Endothelial cell (in vitro differentiated cells): ENCODE data around the gene SLC6A18. TPM values are rescaled to one million over a fixed set of nuclear protein-coding genes. Genes with fewer than 3 reads are reported as not detected.

Source experiments
- DNase-seq: peaks from one replicate; pipeline ENCODE4 v3.0.0; 2021; ENCODE audit warnings: low spot score
- H3K27ac Mint-ChIP-seq: one replicate; pipeline ENCODE4 v1.8.0; 2021; ENCODE audit warnings: mixed read lengths, inconsistent platforms; ENCODE audit not compliant: unreplicated experiment
- H3K27me3 Mint-ChIP-seq: one replicate; pipeline ENCODE4 v1.8.0; 2021; ENCODE audit warnings: mild to moderate bottlenecking, moderate library complexity, mixed read lengths, inconsistent platforms; ENCODE audit not compliant: unreplicated experiment
- H3K36me3 Mint-ChIP-seq: one replicate; pipeline ENCODE4 v1.8.0; 2021; ENCODE audit warnings: mild to moderate bottlenecking, low read depth, mixed read lengths, inconsistent platforms; ENCODE audit not compliant: unreplicated experiment
- H3K4me1 Mint-ChIP-seq: one replicate; pipeline ENCODE4 v1.8.0; 2021; ENCODE audit warnings: mild to moderate bottlenecking, mixed read lengths, inconsistent platforms; ENCODE audit not compliant: unreplicated experiment
- H3K4me3 Mint-ChIP-seq: one replicate; pipeline ENCODE4 v1.8.0; 2021; ENCODE audit warnings: mild to moderate bottlenecking, mixed read lengths, inconsistent platforms; ENCODE audit not compliant: unreplicated experiment
- H3K9me3 Mint-ChIP-seq: one replicate; pipeline ENCODE4 v1.8.0; 2021; ENCODE audit warnings: mixed read lengths, inconsistent platforms; ENCODE audit not compliant: unreplicated experiment
- CTCF ChIP-seq: fragments of 200-600 bp; sonication (generic); IDR thresholded peaks from one replicate; pipeline ENCODE4 v1.5.0; 2021; ENCODE audit warnings: antibody characterized with exemption; ENCODE audit not compliant: unreplicated experiment
- total RNA-seq: library from RNA; stranded (reverse); fragmentation: NEBNext Ultra II Directional; extraction: Animal tissue kit (Norgen Biotek cat#: 25700); gene quantifications from one replicate; pipeline ENCODE4 v1.2.1, GENCODE V29; 2021; ENCODE audit not compliant: unreplicated experiment

The SLC6A18 gene
- total RNA-seq, 1 donor from 2014 or later: not detected

GRCh38 chr5:1295650-1296037 lies 70.5 kb downstream of the SLC6A18 start:
- H3K27ac Mint-ChIP-seq: no peak overlapping the region
- H3K4me3 Mint-ChIP-seq: peak overlapping the region; percentile 51
- no peaks in the 10 kb centered on the region for H3K36me3 Mint-ChIP-seq
- no peak for DNase-seq
- no peak for TF ChIP-seq CTCF
- peaks cover 12% of the 10 kb centered on the region for H3K27me3 Mint-ChIP-seq
- no peaks in the 10 kb centered on the region for H3K9me3 Mint-ChIP-seq
- no peaks in the 10 kb centered on the region for H3K4me1 Mint-ChIP-seq

Other genes starting within 250 kb of the SLC6A18 start
- 1.8 TPM for gene NKD2, start 216.6 kb upstream of the SLC6A18 start, total RNA-seq
- 24.5 TPM for gene SLC12A7, start 113.3 kb upstream of the SLC6A18 start, total RNA-seq
- not detected for gene SLC6A19, start 23.8 kb upstream of the SLC6A18 start, total RNA-seq
- 0.28 TPM for gene TERT, start 69.7 kb downstream of the SLC6A18 start, total RNA-seq
- 86.6 TPM for gene CLPTM1L, start 119.7 kb downstream of the SLC6A18 start, total RNA-seq
- gene SLC6A3, start 220.1 kb downstream of the SLC6A18 start, total RNA-seq: 0.10 TPM